PC-9 (cell line): ENCODE data around the gene MEF2B. TPM values are rescaled to one million over a fixed set of nuclear protein-coding genes. Genes with fewer than 3 reads are reported as not detected.
A peak's percentile ranks its signal among the peaks of the same experiment; 100 is the strongest.

Experiments
- Bru-seq: library from RNA; stranded (reverse); fragments of 400-500 nt; gene quantifications from one replicate; lab custom pipeline; 2021; lab: Mats Ljungman, UMichigan
- BruChase-seq, 2 experiments: library from RNA; stranded (reverse); fragments of 400-500 nt; gene quantifications; one replicate each; lab custom pipeline; 2021; lab: Mats Ljungman, UMichigan
- BruUV-seq: library from RNA; stranded (reverse); fragments of 400-500 nt; replicated peaks from 2 replicates; lab custom pipeline; 2021; lab: Mats Ljungman, UMichigan
- CTCF ChIA-PET: fragments of 300-600 bp; sonication (Branson Sonifier 250); formaldehyde crosslinking; loops from one replicate; lab custom pipeline; 2022; ENCODE audit warnings: antibody characterized with exemption; lab: Charles Lee
- POLR2A ChIA-PET: fragments of 300-600 bp; sonication (Branson Sonifier 250); formaldehyde crosslinking; loops from one replicate; lab custom pipeline; 2022; ENCODE audit warnings: antibody characterized with exemption; ENCODE audit not compliant: unreplicated experiment; lab: Charles Lee
- DNase-seq, 2 experiments: peaks; one replicate each; pipeline versions ENCODE4 v3.0.0 to v3.0.0-alpha.2; 2015 to 2022; ENCODE audit warnings: mixed read lengths in 1 of 2
- H2AFZ ChIP-seq: fragments of 200-600 bp; sonication (generic); 2 replicates; pipeline ENCODE4 v1.8.1; 2017; ENCODE audit warnings: antibody characterized with exemption
- H3F3A ChIP-seq: fragments of 200-600 bp; sonication (generic); 2 replicates; pipeline ENCODE4 v1.8.1; 2017; ENCODE audit warnings: antibody characterized with exemption, mild to moderate bottlenecking, low read depth; ENCODE audit not compliant: insufficient read depth
- H3K27ac ChIP-seq: fragments of 200-600 bp; sonication (generic); 2 replicates; pipeline ENCODE4 v1.6.1; 2016; ENCODE audit warnings: mixed run types
- H3K27me3 ChIP-seq: fragments of 200-600 bp; sonication (generic); 2 replicates; pipeline ENCODE4 v1.6.1; 2016; ENCODE audit warnings: low read depth, mixed run types; ENCODE audit not compliant: insufficient read depth
- H3K36me3 ChIP-seq: fragments of 200-600 bp; sonication (generic); 2 replicates; pipeline ENCODE4 v1.6.1; 2016; ENCODE audit warnings: low read depth, mixed run types
- H3K4me1 ChIP-seq: fragments of 200-600 bp; sonication (generic); replicated peaks from 2 replicates; pipeline ENCODE4 v1.6.1; 2016; ENCODE audit warnings: mixed run types; ENCODE audit not compliant: insufficient read depth
- H3K4me2 ChIP-seq: fragments of 200-600 bp; sonication (generic); 2 replicates; pipeline ENCODE4 v1.6.1; 2017; ENCODE audit warnings: mixed run types
- H3K4me3 ChIP-seq: fragments of 200-600 bp; sonication (generic); 2 replicates; pipeline ENCODE4 v1.6.1; 2016; ENCODE audit warnings: mixed run types
- H3K79me2 ChIP-seq: fragments of 200-600 bp; sonication (generic); 2 replicates; pipeline ENCODE4 v1.6.1; 2017; ENCODE audit warnings: low read depth, mixed run types
- H3K9me2 ChIP-seq: fragments of 200-600 bp; sonication (generic); 2 replicates; pipeline ENCODE4 v1.8.1; 2017; ENCODE audit warnings: mild to moderate bottlenecking; ENCODE audit not compliant: insufficient read depth
- H3K9me3 ChIP-seq: fragments of 200-600 bp; sonication (generic); 2 replicates; pipeline ENCODE4 v1.8.1; 2016; ENCODE audit warnings: low read depth; ENCODE audit not compliant: insufficient read depth
- H4K20me1 ChIP-seq: fragments of 200-600 bp; sonication (generic); 2 replicates; pipeline ENCODE4 v1.8.1; 2017; ENCODE audit not compliant: insufficient read depth
- EZH2 ChIP-seq: fragments of 200-600 bp; sonication (generic); IDR thresholded peaks from 2 replicates; pipeline ENCODE4 v1.8.0; 2017; ENCODE audit warnings: antibody characterized with exemption, low read depth
- intact Hi-C: fragments of 100-400 bp; cut with micrococcal nuclease; formaldehyde crosslinking; loops from one replicate; pipeline ENCODE4 v1.10.0; 2022; ENCODE audit not compliant: unreplicated experiment
- long read RNA-seq: library from polyadenylated mRNA; stranded (forward); transcript quantifications from one replicate; pipeline ENCODE4 v2.0.0, GENCODE V29; 2022
- total RNA-seq: library from RNA; stranded (reverse); gene quantifications from 2 replicates; pipeline ENCODE4 v1.2.3, GENCODE V29; 2021
- TF ChIP-seq, protein P1 (sequence below): fragments of 200-600 bp; sonication (generic); conservative IDR thresholded peaks from 2 replicates; pipeline ENCODE4 v1.6.1; 2017; ENCODE audit warnings: mixed run types, antibody characterized with exemption, mild to moderate bottlenecking, moderate library complexity

The MEF2B gene
- 1.8 and 3.9 TPM in 2 replicates for total RNA-seq
- Bru-seq, nascent RNA, result percentile 33 among the genes with signal in this experiment
- percentile 50 among the genes with signal in this experiment for BruChase-seq, experiment 1, labeled RNA remaining after a 2-hour chase
- percentile 51 among the genes with signal in this experiment for BruChase-seq, experiment 2, labeled RNA remaining after a 6-hour chase
- long read RNA-seq, partial matches to known transcripts, result 0 of 1 reads
- long read RNA-seq, other reads (novel, unspliced or antisense), result 1 of 1 reads

DNA sequence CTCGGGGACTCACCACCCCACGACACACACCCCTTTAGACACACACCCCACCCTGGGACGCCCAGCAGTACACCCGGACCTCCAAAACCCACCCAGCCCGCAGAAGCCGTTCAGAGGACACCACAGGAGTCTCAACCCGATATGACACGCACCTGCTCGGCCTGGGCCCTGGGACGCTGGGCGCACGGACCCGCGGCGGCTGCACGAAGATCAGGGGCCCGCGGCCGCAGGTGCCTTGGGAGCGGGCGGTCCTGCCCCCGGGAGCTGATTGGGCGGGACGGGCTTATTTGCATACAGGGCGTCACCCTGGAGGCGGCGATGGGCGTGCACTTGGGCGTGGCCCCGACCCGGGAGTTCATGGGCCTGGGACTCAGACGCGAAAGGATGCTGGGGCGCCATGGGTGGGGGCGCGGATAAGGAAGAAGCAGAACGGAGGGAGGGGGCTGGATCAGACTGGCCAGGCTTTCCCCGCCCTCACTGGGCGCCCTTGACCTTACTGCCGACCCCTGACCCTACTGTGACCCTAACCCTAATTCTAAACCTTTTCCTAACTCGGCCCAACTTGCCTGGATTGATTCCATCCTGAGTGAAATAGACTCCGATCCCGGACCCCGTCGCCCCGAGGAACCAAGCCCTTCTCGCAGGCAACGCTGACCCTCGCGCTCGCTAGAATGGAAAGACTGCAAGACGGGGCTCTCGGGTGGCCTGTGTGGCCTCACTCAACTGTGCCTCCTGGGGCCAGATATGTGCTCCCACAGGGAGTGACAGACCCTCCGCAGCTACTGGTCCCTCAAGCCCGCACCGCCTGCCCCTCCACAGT lies at the start of gene MEF2B:
Gene MEF2B (minus strand): TSS at position 211 of the 820 bp plus-strand sequence. CDS start 19,528 bp downstream, outside the sequence.
- POLR2A ChIA-PET, result interaction anchor here (0.6 kb wide), 1 partner anchor 1028 kb away, joined by 3 read pairs; no protein-coding TSS in a partner anchor

GRCh38 chr19:19218911-19219310 lies 48.8 kb upstream of the MEF2B start:
- Histone ChIP-seq H3K4me3 (no peak overlapping the region), H2AFZ (no peak overlapping the region), H3K79me2 (no peaks in the 10 kb centered on the region), H4K20me1 (no peaks in the 10 kb centered on the region; the same call in 1 of the 2 replicates), H3K4me1 (no peaks in the 10 kb centered on the region), H3K27ac (no peak overlapping the region), H3F3A (no peaks in the 10 kb centered on the region; the same call in 1 of the 2 replicates), H3K36me3 (no peaks in the 10 kb centered on the region), H3K27me3 (peaks cover 66% of the 10 kb centered on the region), H3K4me2 (no peak overlapping the region), H3K9me2 (no peaks in the 10 kb centered on the region), H3K9me3 (no peaks in the 10 kb centered on the region)
- TF ChIP-seq EZH2, result no peak
- TF ChIP-seq, protein P1, sequence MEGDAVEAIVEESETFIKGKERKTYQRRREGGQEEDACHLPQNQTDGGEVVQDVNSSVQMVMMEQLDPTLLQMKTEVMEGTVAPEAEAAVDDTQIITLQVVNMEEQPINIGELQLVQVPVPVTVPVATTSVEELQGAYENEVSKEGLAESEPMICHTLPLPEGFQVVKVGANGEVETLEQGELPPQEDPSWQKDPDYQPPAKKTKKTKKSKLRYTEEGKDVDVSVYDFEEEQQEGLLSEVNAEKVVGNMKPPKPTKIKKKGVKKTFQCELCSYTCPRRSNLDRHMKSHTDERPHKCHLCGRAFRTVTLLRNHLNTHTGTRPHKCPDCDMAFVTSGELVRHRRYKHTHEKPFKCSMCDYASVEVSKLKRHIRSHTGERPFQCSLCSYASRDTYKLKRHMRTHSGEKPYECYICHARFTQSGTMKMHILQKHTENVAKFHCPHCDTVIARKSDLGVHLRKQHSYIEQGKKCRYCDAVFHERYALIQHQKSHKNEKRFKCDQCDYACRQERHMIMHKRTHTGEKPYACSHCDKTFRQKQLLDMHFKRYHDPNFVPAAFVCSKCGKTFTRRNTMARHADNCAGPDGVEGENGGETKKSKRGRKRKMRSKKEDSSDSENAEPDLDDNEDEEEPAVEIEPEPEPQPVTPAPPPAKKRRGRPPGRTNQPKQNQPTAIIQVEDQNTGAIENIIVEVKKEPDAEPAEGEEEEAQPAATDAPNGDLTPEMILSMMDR, result no peak
- no TSS peak for BruUV-seq
- ChIA-PET CTCF (no interaction called here), POLR2A (no interaction called here)
- intact Hi-C loops, result no loop called here
- DNase-seq, result no peak

More for the DNA sequence above, at the start of gene MEF2B:
- Histone ChIP-seq H3K27ac (no peak within 1 kb of the TSS), H3F3A (peaks cover 14% of the 10 kb centered on the region; the same call in 1 of the 2 replicates), H3K4me2 (peak within 1 kb of the TSS; percentile 61), H4K20me1 (no peaks in the 10 kb centered on the region), H3K27me3 (no peaks in the 10 kb centered on the region), H2AFZ (no peak within 1 kb of the TSS), H3K9me2 (no peaks in the 10 kb centered on the region), H3K4me1 (peaks cover 9% of the 10 kb centered on the region), H3K9me3 (no peaks in the 10 kb centered on the region), H3K36me3 (no peaks in the 10 kb centered on the region), H3K79me2 (no peaks in the 10 kb centered on the region), H3K4me3 (no peak within 1 kb of the TSS)
- intact Hi-C loops, result no loop called here
- no TSS peak for BruUV-seq
- CTCF ChIA-PET, result interaction anchor here (0.6 kb wide), 1 partner anchor 1069 kb away, joined by 8 read pairs; no protein-coding TSS in a partner anchor
- TF ChIP-seq, protein P1, result no peak
- TF ChIP-seq EZH2, result no peak
- DNase-seq, result peak; percentile 44 to 76

DNA sequence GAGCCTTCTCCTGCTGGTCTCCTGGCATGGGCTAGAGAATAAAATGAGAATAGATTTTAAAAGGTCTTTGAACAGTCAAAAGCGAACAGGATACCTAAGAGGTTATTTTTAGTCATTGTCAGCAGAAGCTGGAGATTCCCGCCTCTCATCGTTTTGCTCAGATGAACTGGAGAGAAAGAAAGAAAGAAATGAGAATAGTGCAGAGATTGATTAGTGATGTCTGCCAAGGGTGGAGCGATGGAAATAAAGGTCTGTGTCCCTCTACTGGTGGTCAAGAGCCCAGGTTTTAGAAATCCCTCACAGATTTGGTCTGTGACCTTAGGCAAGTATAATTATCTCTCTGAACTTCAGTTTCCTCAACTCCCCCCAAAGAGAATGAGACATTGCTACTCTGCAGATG lies 47.0 kb upstream of the MEF2B start:
- BruUV-seq, result no TSS peak
- TF ChIP-seq, protein P1, result peak; percentile 62
- TF ChIP-seq EZH2, result no peak
- Histone ChIP-seq H3K4me1 (no peaks in the 10 kb centered on the region), H2AFZ (no peak overlapping the region), H3K79me2 (no peaks in the 10 kb centered on the region), H3K27me3 (peaks cover 69% of the 10 kb centered on the region), H3K9me3 (no peaks in the 10 kb centered on the region), H4K20me1 (no peaks in the 10 kb centered on the region; the same call in 1 of the 2 replicates), H3K4me3 (no peak overlapping the region), H3K36me3 (no peaks in the 10 kb centered on the region), H3K27ac (no peak overlapping the region), H3K9me2 (no peaks in the 10 kb centered on the region), H3K4me2 (peak overlapping the region; percentile 42), H3F3A (no peaks in the 10 kb centered on the region; the same call in 1 of the 2 replicates)
- ChIA-PET POLR2A (no interaction called here), CTCF (no interaction called here)
- intact Hi-C loops, result no loop called here
- peak; percentile 15 to 71 for DNase-seq
